Measurements from ENCODE around the gene IP6K2.

Gene IP6K2

DNA sequence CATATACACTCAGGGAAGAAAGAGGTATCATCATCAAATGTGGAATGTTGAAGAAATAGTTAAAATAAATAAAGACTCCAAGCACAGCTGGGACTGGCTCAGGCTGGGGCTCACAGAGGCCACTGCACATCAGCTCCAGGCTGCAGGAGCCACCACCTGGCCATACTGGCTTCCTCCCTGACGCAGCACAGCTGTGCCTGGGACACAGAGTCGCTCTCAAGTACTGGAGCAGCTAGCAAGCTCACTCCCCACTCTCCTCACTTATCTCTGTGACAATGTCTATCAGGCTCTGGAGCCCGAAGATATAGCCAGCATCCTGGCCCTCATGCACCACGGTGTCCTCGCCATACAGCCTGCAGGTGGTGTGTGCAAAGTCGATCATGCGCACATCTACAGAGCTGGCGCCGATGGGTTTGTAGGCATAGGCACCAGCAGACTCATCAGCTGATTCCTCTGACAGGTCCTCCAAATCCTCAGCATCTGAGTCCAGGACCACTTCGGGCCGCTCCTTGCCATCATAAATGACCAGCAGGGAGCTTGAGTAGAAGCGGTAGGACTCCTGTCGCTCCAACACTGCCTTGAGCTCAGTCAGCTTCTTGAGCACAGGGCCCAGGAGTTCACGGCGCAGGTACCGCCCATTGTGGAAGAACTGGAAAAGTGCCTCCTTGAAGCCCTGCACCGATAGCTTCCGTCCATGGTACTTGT is 28.8 kb downstream of the IP6K2 start:
- DNase-seq: no peak

DNA sequence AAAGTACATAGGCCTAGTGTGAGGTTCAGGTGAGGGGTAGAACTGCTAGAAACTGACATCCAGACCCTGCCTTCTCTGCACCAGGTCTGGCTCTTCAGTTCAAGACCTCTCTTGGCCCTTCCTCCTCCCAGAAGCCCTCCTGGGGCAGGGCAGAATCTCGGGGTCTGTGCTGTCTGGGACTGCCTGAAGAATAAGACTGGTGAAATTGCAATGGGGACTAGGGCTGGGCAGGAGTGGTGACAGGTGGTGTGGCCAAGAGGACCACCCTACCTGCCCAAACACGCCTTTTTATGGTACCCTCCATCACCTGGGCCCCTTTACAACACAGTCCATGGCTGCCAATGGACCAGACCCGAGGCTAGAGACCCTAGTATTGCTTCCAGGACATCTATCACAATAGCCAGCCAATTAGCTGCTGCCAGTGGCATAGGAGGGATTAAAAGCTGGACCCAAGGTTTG is 29.8 kb downstream of the IP6K2 start:
- DNase-seq: no peak

DNA sequence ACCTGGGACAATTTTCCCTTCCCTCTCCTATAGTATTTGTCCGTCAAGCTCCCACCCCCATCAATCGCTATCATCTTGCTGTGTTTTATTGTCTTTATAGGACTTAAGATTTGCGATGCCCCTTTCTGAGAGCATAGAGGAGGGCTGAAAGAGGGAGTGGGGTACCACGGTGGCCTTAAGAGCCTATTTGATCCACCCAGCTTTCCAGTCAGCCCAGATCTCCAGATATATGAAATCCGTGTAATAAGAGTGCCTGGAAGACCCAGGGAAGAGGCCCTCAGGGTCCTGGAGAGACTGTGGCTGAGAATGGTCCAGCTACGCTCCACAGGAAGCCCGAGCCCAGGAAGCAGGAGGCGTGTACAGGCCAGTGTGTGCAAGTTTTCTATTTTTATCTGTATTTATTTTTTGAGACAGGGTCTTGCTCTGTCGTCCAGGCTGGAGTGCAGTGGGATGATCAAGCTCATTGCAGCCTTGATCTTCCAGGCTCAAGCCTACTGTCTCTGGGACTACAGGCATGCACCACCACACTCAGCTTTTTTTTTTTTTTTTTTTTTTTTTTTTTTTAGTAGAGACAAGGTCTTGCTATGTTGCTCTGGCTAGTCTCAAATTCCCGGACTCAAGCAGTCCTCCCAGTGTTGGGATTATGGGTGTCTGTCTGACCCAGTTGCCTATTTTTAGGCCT is 30.3 kb downstream of the IP6K2 start:
- no peak for DNase-seq

DNA sequence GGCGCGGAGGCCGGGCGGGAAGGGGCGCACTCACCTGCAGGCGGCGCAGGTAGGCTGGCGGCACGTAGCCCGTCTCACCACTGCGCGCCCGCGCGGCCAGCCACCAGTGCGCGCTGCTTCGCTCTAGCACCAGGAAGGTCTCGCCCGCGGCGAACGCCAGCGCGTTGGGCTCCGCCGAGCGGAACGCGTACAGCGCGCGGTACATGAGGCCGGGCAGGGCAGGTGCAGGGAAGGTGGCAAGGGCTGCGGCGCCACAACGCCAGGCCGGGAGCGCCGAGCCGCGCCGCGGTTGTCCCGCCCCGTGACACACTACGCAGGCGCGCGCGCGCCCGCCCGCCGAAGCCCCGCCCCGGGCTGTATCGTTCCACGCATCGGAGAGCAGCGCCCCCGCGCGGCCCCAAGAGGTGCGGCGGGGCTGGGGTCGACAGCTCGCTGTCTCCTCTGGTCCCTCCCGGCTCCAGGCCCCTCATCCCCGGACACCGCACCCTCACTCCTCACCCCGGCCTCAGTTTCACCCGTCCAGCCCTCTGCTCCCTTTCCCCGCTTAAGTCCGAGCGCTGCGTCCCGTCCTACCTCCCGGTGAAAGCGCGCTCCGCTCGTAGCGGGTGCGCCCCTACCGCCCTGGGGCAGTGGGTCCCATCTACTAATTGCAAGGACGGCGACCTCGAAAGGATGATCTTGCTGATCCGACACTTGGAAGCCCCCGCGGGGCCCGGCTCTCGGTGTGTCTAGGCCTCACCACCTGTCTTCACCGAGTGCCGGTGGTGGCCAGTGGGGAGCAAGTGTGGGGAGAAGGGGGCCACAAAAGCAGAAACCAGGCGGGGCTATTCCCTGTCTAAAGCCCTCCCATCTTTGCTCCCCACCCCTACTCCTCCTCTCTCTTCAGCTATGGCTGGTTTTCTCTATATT is 31.2 kb downstream of the IP6K2 start, which contains the start of gene NCKIPSD:
NCKIPSD (minus strand) TSS at position 313 of the 909 bp plus-strand sequence; CDS start at position 205, 108 bp downstream.
- DNase-seq: peak; percentile 75

GRCh38 chr3:48685293-48685602 is 31.8 kb downstream of the IP6K2 start:
- DNase-seq: no peak

GRCh38 chr3:48684480-48685143 is 32.4 kb downstream of the IP6K2 start:
- no peak for DNase-seq

- no peak for DNase-seq
These were observed 33.0 kb downstream of the IP6K2 start for GRCh38 chr3:48684054-48684349.

GRCh38 chr3:48682786-48683185 is 34.2 kb downstream of the IP6K2 start:
- DNase-seq: no peak

DNA sequence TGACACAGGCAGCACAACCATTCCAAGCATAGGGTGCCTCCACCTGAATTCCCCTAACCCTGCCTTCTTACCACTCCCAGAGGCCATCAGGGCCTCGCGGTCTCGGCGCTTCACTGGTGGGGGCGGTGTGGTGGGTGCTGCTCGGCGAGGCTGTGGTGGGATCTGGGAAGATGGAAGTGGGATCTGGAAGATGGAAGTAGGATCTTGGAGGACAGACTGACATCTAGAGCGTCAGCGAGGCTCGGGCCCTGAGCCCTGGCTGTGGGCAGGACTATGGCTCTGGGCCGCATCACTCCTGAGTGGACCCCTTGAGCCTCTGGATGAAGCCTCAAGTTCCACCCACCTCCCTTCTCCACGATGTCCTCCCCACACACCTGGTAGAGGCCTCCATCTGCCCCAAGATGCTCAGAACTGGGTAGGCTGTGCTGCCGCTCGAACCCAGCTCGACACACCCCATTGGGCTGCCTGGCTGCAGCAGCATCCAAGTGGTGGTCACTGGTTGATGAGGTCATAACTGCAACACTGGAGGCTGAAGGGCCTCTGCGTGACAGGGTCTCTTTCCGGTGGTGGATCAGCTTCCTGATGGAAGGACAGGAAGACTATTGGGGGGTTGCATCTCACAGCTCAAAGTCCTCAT is 34.9 kb downstream of the IP6K2 start:
- no peak for DNase-seq

DNA sequence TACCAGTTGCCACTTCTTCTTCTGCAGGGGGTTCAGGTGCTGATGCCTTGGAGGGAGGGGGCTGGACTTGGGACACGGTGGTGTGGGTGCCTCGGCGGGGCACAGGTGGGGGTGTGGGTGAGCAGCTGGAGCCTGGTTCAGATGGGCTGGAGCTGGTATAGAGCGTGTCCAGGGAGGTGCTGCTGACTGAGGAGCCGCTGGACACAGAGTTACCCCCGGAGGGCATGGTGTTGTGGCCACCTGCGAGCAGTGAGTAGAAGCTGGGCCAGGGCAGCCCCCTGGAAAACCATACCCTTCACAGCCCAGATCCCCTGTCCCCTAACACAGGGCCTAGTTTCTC is 35.5 kb downstream of the IP6K2 start:
- DNase-seq: no peak

DNA sequence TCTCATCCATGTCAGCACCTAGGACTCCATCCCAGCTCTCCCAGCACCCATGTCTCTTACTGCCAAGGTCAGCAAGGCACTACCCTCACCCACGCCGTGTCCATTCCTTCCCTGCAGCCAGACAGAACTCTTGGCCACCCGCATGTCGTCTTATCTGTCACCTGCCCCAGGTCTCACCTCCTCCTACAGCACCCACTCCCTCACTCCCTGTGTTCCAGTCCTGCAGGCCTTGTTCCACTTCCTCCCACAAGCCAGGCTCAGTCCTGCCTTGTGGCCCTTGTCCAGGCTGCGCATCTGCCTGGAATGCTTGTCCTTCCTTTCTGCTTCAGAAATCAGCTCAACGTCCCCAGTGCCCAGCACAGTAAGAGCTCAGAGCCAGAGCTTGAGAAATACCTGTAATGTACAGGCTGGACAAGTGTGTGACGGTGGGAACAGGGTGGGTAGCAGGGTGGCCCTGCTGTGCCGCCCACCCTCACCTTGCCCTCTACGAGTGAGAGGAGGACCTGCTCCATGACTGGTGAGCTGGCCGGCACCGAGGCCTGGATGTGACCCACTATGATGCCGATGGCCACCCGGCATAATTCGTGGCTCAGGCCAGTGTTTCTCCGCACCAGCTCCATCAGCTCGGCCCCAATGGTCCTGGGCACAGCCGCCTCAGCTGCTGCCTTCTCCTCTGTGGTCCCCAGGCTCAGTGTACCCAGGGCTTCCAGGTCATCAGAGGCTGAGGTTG is 36.0 kb downstream of the IP6K2 start:
- DNase-seq: no peak

GRCh38 chr3:48679411-48680391 is 37.3 kb downstream of the IP6K2 start:
- no peak for DNase-seq

DNA sequence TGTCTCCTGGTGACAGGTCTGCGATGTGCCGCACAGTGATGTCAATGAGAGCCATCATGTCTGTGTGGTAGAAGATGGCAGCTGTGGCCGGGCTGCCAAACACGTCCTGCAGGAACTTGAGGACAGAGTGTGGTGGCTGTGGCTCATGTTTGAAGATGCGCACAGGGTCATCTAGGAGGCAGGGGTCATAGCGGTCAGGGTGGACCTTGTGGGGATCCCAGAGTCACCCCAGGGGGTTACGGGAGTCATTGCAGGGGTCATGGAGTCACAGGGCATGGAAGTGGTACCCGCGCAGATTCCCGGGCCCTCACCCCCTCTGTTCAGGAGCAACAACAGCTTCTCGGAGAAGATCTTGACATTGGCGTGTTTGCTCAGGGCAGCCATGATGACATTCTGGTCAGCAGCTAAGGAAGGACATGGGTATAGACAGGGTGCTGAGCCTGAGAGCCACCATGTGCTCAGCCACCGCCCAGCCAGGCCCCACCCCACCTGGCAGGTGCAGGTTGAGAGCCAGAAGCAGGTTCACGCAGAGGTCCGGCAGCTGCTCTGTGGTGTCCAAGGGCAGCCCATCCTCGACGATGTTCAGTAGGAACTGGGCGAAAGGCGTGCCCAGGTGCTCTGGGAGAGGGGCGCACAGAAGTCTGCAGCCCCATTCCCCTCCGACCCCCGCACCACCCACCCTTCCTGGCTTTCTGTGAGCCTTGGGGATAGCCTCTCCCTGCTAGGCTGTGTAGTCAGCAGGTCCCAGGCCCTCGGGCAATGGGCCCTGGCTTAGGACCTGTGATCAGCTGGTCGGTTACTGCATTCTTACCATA is 38.2 kb downstream of the IP6K2 start:
- DNase-seq: no peak

- DNase-seq: no peak
These were observed 39.0 kb downstream of the IP6K2 start for GRCh38 chr3:48678056-48678455.

- DNase-seq: no peak
These were observed 42.5 kb downstream of the IP6K2 start for GRCh38 chr3:48674505-48674904.

- no peak for DNase-seq
These were observed 44.5 kb downstream of the IP6K2 start for GRCh38 chr3:48672522-48672921.

DNA sequence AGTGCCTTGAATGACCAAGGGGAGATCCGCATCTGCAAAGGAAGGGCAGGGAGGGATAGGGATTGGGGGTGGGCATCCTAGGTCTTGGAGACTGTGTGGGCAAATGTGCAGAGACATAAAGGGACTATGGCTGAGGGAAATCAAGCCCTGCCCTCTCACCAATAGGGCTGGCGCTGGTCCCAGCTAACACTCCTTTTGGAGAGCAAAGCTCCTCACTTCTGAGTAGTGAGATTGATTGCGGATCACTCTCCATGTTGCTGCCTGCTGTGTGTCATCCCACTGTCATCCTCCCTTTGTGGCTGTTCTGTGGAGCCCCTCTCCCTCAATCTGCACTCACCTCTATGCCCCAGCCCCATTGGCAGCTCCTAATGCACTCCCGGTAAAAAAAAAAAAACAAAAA is 52.1 kb downstream of the IP6K2 start:
- DNase-seq: no peak

DNA sequence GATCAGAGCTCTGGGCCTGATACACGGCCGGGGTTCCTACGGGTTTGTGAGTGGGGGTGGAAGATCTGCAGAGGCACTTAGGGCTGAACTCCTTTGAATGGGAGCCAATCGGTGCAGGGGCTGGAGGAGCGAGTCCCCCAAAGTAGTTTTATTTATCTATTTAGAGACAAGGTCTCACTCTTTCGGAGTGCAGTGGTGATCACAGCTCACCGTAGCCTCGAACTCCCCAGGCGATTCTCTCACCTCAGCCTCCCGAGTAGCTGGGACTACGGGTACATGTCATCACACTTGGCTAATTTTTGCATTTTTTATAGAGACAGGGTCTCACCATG is 52.7 kb downstream of the IP6K2 start:
- DNase-seq: no peak

GRCh38 chr3:48663489-48664312 is 53.3 kb downstream of the IP6K2 start:
- peak; percentile 93 for DNase-seq

Measured in NCI-H526 treated with DMSO at 0.1 percent for 48 hours (cell line).